ENCODE results near the gene IFNL1.
"Not testable (repeated sequence)": the region's sequence is repeated elsewhere in the genome, so short reads cannot be mapped to it uniquely, and the experiment has no call there.

The IFNL1 gene

DNA sequence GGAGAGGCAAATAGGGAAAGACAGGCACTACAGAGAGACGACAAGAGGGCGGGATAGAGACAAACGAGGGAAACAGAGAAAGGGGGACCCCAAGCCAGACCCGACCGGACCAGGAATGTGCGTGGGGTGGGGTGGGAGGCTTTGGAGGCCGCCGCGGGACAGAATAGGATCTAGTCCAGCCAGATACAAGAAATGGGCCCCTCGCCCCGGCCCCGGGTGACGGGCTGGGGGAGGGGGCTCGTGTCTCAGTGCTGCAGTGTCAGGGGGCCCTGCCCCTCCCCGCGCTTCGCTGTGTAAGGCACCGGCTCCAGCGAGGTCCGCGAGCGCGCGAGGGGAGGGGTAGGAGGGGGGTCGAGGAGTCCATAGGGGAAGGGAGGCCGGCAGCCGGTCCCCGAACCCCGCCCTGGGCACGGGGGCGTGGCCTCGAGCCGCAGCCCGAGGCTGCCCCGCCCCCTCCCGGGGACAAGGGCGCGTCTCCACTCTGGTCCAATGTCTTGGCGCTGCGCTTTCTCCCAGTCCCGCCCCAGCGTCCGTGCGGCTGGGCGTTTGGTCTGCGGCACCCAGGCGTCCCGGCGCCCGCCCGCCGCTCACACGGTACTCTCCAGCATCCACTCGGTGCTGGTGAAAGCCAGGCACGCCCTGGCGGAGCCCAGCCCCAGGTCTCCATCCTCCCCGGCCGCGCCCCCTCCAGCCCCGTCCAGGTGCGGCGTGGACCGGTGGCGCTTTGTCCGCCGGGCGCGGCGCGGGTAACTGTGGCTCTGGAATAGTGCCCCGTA lies 11.0 kb downstream of the IFNL1 start:
- CTCF ChIA-PET: interaction anchor here (1.3 kb wide), 1 partner anchor 22 kb away, joined by 3 read pairs; no protein-coding TSS in a partner anchor
- H3K4me3 ChIP-seq (ENCODE audit: low read depth, low read length): no peak overlapping the region
- POLR2A ChIA-PET: no interaction called here
- TF ChIP-seq, protein P1, sequence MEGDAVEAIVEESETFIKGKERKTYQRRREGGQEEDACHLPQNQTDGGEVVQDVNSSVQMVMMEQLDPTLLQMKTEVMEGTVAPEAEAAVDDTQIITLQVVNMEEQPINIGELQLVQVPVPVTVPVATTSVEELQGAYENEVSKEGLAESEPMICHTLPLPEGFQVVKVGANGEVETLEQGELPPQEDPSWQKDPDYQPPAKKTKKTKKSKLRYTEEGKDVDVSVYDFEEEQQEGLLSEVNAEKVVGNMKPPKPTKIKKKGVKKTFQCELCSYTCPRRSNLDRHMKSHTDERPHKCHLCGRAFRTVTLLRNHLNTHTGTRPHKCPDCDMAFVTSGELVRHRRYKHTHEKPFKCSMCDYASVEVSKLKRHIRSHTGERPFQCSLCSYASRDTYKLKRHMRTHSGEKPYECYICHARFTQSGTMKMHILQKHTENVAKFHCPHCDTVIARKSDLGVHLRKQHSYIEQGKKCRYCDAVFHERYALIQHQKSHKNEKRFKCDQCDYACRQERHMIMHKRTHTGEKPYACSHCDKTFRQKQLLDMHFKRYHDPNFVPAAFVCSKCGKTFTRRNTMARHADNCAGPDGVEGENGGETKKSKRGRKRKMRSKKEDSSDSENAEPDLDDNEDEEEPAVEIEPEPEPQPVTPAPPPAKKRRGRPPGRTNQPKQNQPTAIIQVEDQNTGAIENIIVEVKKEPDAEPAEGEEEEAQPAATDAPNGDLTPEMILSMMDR (IDR thresholded peaks at IDR 0.05; ENCODE audit: insufficient read depth, low read length, missing control alignments): no peak
- no peak for DNase-seq (ENCODE audit: low read depth, low spot score)

DNA sequence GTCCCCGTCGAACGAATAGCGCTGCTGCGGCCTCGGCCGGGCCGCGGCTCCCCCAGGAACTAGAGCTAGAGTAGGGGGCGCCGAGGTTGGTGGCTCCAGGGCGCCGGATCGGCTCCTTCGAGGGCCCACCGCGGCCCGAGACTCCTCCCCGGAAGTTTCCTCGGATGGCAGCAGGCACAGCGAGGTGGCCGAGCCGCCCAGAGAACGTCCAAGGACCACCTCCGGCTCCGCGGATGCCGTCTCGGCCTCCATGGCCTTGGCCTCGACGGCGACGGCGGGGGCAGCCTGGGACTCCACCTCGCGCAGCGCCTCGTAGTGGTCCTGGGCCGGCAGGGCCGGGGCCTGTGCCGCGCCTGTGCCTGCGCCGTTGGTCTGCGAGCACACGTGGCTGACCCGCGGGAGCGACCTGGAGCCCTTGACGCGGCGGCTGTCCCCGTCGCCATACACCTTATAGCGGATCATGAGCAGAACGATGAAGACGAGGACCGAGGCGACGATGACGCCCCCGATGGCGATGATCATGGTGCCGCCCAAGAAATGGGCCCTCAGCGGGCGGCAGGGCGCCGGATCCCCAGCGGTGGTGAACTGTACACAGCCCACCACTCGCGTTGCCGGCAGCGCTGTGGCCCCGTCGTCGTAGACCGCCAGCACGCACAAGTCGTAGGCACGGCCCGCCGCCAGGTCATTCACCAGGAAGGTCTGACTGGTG lies 11.8 kb downstream of the IFNL1 start:
- CTCF ChIA-PET: no interaction called here
- H3K4me3 ChIP-seq (ENCODE audit: low read depth, low read length): no peak overlapping the region
- no peak for DNase-seq (ENCODE audit: low read depth, low spot score)
- POLR2A ChIA-PET: no interaction called here
- TF ChIP-seq, protein P1 (IDR thresholded peaks at IDR 0.05; ENCODE audit: insufficient read depth, low read length, missing control alignments): no peak

DNA sequence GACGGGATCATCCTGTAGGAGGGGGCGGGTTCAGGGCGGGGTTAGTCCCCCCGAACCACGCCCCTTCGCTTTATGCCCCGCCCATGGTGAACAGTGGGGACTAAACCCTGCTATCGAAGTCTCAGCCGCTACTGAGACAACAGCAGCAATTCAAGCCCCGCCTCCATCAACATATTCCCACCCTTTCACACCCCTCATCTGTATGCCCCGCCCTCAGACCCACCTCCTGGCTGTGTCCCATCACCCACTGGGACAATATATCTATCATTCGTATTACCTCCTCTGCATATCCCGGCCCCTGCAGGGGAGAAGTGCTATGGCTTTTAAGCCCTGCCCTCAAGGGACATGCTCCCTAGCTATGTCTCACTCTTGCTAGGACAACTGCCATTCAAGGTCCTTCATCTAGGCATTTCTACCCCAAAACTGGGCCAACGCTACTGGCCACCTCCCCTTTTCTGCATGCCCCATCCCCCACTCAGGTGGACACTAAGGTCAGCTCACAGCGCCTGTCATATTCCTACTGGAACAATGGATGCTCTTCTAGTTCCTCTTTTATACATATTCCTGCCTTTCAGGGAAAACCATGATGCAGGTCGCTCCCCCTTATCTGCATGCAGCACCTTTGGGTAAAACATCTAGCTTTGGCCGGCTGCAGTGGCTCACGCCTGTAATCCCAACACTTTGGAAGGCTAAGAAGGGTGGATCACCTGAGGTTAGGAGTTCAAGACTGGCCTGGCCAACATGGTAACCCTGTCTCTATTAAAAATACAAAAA lies 12.5 kb downstream of the IFNL1 start:
- H3K4me3 ChIP-seq (ENCODE audit: low read depth, low read length): no peak overlapping the region
- ChIA-PET POLR2A (no interaction called here), CTCF (interaction anchor here (0.7 kb wide), 1 partner anchor 187 kb away, joined by 3 read pairs; no protein-coding TSS in a partner anchor)
- TF ChIP-seq, protein P1 (IDR thresholded peaks at IDR 0.05; ENCODE audit: insufficient read depth, low read length, missing control alignments): no peak
- DNase-seq (ENCODE audit: low read depth, low spot score): no peak

DNA sequence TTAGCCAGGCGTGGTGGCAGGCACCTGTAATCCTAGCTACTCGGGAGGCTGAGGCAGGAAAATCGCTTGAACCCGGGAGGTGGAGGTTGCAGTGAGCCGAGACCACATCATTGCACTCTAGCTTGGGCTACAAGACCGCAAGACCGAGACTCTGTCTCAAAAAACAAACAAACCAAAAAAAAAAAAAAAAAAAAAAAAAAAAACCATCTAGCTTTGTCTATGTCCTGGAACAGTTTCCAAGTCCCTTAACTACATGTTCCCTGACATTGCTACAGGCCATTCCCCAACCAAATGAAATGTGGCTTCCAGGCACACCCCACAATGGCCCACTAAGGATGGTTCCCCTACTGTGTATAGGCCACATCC lies 13.1 kb downstream of the IFNL1 start:
- DNase-seq (ENCODE audit: low read depth, low spot score); POLR2A ChIA-PET; H3K4me3 ChIP-seq (ENCODE audit: low read depth, low read length): not testable (repeated sequence)
- CTCF ChIA-PET: interaction anchor here (0.7 kb wide), 1 partner anchor 187 kb away, joined by 3 read pairs; no protein-coding TSS in a partner anchor

DNA sequence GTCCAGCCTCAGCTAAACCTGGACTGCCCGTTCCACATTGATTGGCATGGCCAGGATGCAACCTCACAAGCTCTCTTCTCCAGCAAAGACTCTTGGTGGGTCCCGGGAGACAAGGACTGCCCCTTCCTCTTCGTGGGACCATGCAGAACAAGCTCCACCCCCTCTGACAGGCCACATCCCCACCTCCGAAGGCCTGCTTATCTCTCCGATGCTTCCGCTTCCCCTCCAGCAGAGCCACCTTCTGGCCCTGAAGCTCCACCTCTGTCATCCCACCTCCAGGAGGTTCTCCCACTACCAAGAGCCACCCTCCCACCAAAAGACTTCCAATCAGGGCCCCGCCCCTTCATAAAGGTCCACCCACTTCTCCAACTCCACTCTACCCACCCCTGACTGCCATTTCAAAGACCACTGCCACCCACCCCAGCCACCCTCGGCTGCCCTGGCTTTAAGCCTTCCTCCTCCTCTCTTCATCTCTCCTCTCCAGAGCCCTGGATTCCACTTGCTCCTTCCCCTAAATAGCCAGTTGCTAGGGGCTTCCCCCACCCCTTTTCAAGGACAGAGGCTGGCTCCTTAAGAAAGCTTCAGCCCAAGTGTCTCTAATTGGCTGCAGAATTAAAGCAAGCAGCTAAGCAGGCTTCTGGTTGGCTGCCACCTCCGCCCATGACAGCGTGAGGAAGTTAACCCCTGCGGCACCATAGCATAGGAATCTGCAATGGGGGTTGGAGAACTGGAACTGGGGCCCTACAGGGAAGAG lies 14.5 kb downstream of the IFNL1 start:
- TF ChIP-seq, protein P1 (IDR thresholded peaks at IDR 0.05; ENCODE audit: insufficient read depth, low read length, missing control alignments): no peak
- no peak for DNase-seq (ENCODE audit: low read depth, low spot score)
- CTCF ChIA-PET: interaction anchor here (1.0 to 1.2 kb wide), 2 partner anchors 16 to 17 kb away, joined by 3 to 4 read pairs; no protein-coding TSS in a partner anchor
- no peak overlapping the region for H3K4me3 ChIP-seq (ENCODE audit: low read depth, low read length)
- POLR2A ChIA-PET: no interaction called here

DNA sequence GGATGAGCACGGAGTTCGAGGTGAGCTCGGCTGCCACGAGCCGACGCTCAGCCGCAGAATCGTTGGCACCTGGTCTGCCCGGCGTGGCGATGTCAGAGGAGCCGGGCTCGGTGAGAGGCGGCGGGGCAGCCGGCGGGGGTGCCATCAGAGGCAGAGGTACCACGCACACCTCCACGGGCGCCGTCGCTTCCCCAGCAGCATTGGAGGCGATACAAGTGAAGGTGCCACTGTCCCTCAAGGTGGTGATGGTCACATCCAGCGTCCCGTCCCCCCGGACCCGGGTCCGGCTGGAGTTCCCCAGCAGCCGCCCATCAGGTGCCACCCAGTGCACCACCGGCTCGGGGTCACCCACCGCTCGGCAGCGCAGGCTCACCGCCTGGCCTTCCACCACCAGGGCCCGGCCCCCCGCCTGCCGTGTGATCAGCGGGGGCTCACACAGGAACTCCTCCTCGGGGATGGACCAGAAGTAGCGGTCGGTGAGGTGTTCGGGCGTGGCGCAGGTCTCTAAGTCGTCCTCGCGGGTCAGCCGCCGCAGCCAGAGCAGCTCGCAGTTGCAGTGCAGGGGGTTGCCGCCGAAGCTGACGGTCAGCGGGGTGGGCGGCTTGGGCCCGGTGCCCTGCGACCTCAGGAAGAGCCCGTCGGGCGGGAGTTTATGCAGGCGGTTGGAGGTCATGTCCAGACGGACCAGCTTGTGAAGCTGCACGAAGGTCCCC lies 18.0 kb downstream of the IFNL1 start:
- DNase-seq (ENCODE audit: low read depth, low spot score): no peak
- H3K4me3 ChIP-seq (ENCODE audit: low read depth, low read length): no peak overlapping the region
- ChIA-PET CTCF (interaction anchor here (0.8 to 2.0 kb wide), 2 partner anchors 13 to 14 kb away, joined by 3 to 7 read pairs; no protein-coding TSS in a partner anchor), POLR2A (no interaction called here)
- TF ChIP-seq, protein P1 (IDR thresholded peaks at IDR 0.05; ENCODE audit: insufficient read depth, low read length, missing control alignments): no peak
